Measurements from ENCODE around the gene PELI1.

DNA sequence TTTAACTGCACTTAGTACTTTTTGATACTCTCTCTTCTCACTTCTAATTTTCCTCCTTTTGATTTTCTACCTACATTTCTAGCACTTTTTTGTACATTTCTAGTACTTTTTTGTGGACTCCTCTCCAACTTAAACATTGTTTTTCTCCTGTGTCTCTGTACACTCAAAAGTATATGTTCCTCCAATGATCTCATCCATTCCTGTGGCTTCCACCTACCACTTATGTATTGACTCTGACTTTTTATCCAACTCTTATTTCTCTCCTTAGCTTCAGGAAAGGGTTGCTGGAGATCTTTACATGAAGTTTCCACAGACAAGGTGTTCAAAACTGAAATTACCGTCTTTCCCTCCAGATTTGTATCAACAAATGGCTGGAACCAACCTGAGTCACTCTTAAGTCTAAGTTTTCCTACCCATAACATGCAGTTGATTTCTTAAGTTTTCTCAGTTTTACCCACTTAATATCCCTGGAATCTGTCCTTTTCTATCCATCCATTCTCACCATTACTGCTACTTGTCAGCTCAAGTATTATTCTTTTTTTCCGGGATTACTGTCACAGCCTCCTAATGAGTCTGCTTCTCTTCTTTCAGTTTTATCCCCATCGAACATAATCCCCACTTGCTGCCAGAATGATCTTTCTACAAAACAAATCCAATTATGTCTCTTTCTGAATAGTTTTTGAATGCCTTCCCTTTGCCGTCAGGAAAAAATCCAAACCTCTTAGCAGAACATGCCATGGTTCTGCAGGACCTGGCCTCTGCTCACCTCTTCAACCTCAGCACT, 22.6 kb upstream of the PELI1 start:
- TF ChIP-seq, protein P1, sequence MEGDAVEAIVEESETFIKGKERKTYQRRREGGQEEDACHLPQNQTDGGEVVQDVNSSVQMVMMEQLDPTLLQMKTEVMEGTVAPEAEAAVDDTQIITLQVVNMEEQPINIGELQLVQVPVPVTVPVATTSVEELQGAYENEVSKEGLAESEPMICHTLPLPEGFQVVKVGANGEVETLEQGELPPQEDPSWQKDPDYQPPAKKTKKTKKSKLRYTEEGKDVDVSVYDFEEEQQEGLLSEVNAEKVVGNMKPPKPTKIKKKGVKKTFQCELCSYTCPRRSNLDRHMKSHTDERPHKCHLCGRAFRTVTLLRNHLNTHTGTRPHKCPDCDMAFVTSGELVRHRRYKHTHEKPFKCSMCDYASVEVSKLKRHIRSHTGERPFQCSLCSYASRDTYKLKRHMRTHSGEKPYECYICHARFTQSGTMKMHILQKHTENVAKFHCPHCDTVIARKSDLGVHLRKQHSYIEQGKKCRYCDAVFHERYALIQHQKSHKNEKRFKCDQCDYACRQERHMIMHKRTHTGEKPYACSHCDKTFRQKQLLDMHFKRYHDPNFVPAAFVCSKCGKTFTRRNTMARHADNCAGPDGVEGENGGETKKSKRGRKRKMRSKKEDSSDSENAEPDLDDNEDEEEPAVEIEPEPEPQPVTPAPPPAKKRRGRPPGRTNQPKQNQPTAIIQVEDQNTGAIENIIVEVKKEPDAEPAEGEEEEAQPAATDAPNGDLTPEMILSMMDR (IDR thresholded peaks at IDR 0.05; ENCODE audit: poor library complexity, severe bottlenecking) = no peak
- no peak for TF ChIP-seq TAF1 (IDR thresholded peaks at IDR 0.05; ENCODE audit: low read depth)
- TF ChIP-seq POLR2AphosphoS5 (IDR thresholded peaks at IDR 0.05) = no peak
- no peak for TF ChIP-seq RAD21 (conservative IDR thresholded peaks at IDR 0.05)
- TF ChIP-seq EZH2 (IDR thresholded peaks at IDR 0.05; ENCODE audit: borderline replicate concordance, insufficient read depth, low read length, poor library complexity, severe bottlenecking) = no peak
- TF ChIP-seq, protein P2, sequence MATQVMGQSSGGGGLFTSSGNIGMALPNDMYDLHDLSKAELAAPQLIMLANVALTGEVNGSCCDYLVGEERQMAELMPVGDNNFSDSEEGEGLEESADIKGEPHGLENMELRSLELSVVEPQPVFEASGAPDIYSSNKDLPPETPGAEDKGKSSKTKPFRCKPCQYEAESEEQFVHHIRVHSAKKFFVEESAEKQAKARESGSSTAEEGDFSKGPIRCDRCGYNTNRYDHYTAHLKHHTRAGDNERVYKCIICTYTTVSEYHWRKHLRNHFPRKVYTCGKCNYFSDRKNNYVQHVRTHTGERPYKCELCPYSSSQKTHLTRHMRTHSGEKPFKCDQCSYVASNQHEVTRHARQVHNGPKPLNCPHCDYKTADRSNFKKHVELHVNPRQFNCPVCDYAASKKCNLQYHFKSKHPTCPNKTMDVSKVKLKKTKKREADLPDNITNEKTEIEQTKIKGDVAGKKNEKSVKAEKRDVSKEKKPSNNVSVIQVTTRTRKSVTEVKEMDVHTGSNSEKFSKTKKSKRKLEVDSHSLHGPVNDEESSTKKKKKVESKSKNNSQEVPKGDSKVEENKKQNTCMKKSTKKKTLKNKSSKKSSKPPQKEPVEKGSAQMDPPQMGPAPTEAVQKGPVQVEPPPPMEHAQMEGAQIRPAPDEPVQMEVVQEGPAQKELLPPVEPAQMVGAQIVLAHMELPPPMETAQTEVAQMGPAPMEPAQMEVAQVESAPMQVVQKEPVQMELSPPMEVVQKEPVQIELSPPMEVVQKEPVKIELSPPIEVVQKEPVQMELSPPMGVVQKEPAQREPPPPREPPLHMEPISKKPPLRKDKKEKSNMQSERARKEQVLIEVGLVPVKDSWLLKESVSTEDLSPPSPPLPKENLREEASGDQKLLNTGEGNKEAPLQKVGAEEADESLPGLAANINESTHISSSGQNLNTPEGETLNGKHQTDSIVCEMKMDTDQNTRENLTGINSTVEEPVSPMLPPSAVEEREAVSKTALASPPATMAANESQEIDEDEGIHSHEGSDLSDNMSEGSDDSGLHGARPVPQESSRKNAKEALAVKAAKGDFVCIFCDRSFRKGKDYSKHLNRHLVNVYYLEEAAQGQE (IDR thresholded peaks at IDR 0.05; ENCODE audit: borderline replicate concordance) = no peak

Measured in neural cell (in vitro differentiated cells).